HEK293 (cell line): Measurements from ENCODE around the gene NKD2.

Experiments
- CTCF ChIA-PET: fragments of 350-600 bp; formaldehyde crosslinking; extraction: SDS; loops from one replicate; lab custom pipeline; 2021; ENCODE audit warnings: antibody characterized with exemption; lab: Yijun Ruan, JAX
- POLR2A ChIA-PET: fragments of 300-600 bp; formaldehyde crosslinking; extraction: SDS; loops from one replicate; lab custom pipeline; 2020; ENCODE audit warnings: antibody characterized with exemption, inconsistent platforms; lab: Yijun Ruan, JAX
- H3K27ac ChIP-seq: fragments of 200-500 bp; sonication (Bioruptor generic); 2 replicates; pipeline ENCODE4 v1.5.1; 2014; ENCODE audit warnings: low read depth, low read length, control low read depth, inconsistent platforms; ENCODE audit errors: extremely low read depth
- H3K36me3 ChIP-seq, 2 experiments: fragments of 200-500 bp in 1 of 2; sonication (Bioruptor generic) in 1 of 2; 1 replicate in 1 of 2; 2 replicates in 1 of 2; pipeline ENCODE4 v1.5.1; 2014 to 2017; ENCODE audit warnings: inconsistent platforms in 2 of 2, low read length in 2 of 2; ENCODE audit not compliant: control insufficient read depth in 2 of 2, insufficient read depth in 1 of 2
- H3K4me1 ChIP-seq: fragments of 200-500 bp; sonication (Bioruptor generic); 2 replicates; pipeline ENCODE4 v1.5.1; 2014; ENCODE audit warnings: mild to moderate bottlenecking, low read length, inconsistent platforms; ENCODE audit not compliant: control insufficient read depth, insufficient read depth
- H3K4me3 ChIP-seq: 2 replicates; pipeline ENCODE4 v1.5.1; 2011; ENCODE audit warnings: low read depth, mild to moderate bottlenecking, control low read depth, low read length, moderate library complexity
- H3K9me3 ChIP-seq: fragments of 200-500 bp; sonication (Bioruptor generic); 2 replicates; pipeline ENCODE4 v1.5.1; 2014; ENCODE audit warnings: low read depth, low read length, inconsistent platforms; ENCODE audit not compliant: control insufficient read depth, insufficient read depth
- BCL11B ChIP-seq: fragments of 450-650 bp; formaldehyde crosslinking; IDR thresholded peaks from 2 replicates; pipeline ENCODE4 v1.5.1; 2016; ENCODE audit warnings: low read depth, missing biosample characterization, missing genetic modification characterization
- KLF1 ChIP-seq: fragments of 450-650 bp; formaldehyde crosslinking; IDR thresholded peaks from 2 replicates; pipeline ENCODE4 v1.5.1; 2016; ENCODE audit warnings: missing biosample characterization, missing genetic modification characterization
- SP3 ChIP-seq: fragments of 450-650 bp; formaldehyde crosslinking; IDR thresholded peaks from 2 replicates; pipeline ENCODE4 v1.5.1; 2016; ENCODE audit warnings: missing biosample characterization, missing genetic modification characterization
- YY2 ChIP-seq: fragments of 450-650 bp; formaldehyde crosslinking; IDR thresholded peaks from 2 replicates; pipeline ENCODE4 v1.5.1; 2016; ENCODE audit warnings: missing biosample characterization, missing genetic modification characterization
- ZNF169 ChIP-seq: fragments of 450-650 bp; formaldehyde crosslinking; IDR thresholded peaks from 2 replicates; pipeline ENCODE4 v1.5.1; 2016; ENCODE audit warnings: missing biosample characterization, missing genetic modification characterization
- ZNF175 ChIP-seq: fragments of 450-650 bp; formaldehyde crosslinking; IDR thresholded peaks from 2 replicates; pipeline ENCODE4 v1.5.1; 2016; ENCODE audit warnings: missing biosample characterization, missing genetic modification characterization
- ZNF202 ChIP-seq: fragments of 450-650 bp; formaldehyde crosslinking; IDR thresholded peaks from 2 replicates; pipeline ENCODE4 v1.5.1; 2016; ENCODE audit warnings: missing biosample characterization, missing genetic modification characterization, borderline replicate concordance
- ZNF239 ChIP-seq: fragments of 450-650 bp; formaldehyde crosslinking; IDR thresholded peaks from 2 replicates; pipeline ENCODE4 v1.5.1; 2016; ENCODE audit warnings: missing biosample characterization, missing genetic modification characterization
- ZNF248 ChIP-seq: fragments of 450-650 bp; formaldehyde crosslinking; IDR thresholded peaks from 2 replicates; pipeline ENCODE4 v1.5.1; 2017; ENCODE audit warnings: missing biosample characterization, missing genetic modification characterization
- ZNF324 ChIP-seq: fragments of 450-650 bp; formaldehyde crosslinking; IDR thresholded peaks from 2 replicates; pipeline ENCODE4 v1.5.1; 2016; ENCODE audit warnings: missing biosample characterization, missing genetic modification characterization
- ZNF354C ChIP-seq: fragments of 450-650 bp; formaldehyde crosslinking; IDR thresholded peaks from 2 replicates; pipeline ENCODE4 v1.5.1; 2016; ENCODE audit warnings: missing biosample characterization, missing genetic modification characterization, low read depth, borderline replicate concordance
- ZNF48 ChIP-seq: fragments of 450-650 bp; formaldehyde crosslinking; IDR thresholded peaks from 2 replicates; pipeline ENCODE4 v1.5.1; 2016; ENCODE audit warnings: missing biosample characterization, missing genetic modification characterization
- ZNF585B ChIP-seq: fragments of 450-650 bp; formaldehyde crosslinking; IDR thresholded peaks from 2 replicates; pipeline ENCODE4 v1.5.1; 2016; ENCODE audit warnings: missing biosample characterization, missing genetic modification characterization
- ZNF621 ChIP-seq: fragments of 450-650 bp; formaldehyde crosslinking; IDR thresholded peaks from 2 replicates; pipeline ENCODE4 v1.5.1; 2017; ENCODE audit warnings: missing biosample characterization, missing genetic modification characterization
- ZNF670 ChIP-seq: fragments of 450-650 bp; formaldehyde crosslinking; IDR thresholded peaks from 2 replicates; pipeline ENCODE4 v1.5.1; 2016; ENCODE audit warnings: missing biosample characterization, missing genetic modification characterization, low read depth
- ZNF677 ChIP-seq: fragments of 450-650 bp; IDR thresholded peaks from 2 replicates; pipeline ENCODE4 v1.5.0; 2018; ENCODE audit warnings: missing biosample characterization, mild to moderate bottlenecking, missing genetic modification characterization, moderate library complexity
- ZNF830 ChIP-seq: fragments of 450-650 bp; IDR thresholded peaks from 2 replicates; pipeline ENCODE4 v1.5.0; 2018; ENCODE audit warnings: missing biosample characterization, missing genetic modification characterization, low read depth, mild to moderate bottlenecking, moderate library complexity
- ZNF843 ChIP-seq: fragments of 450-650 bp; formaldehyde crosslinking; IDR thresholded peaks from 2 replicates; pipeline ENCODE4 v1.5.1; 2016; ENCODE audit warnings: missing biosample characterization, missing genetic modification characterization
- TF ChIP-seq, protein P1 (sequence below): fragments of 450-650 bp; formaldehyde crosslinking; IDR thresholded peaks from 2 replicates; pipeline ENCODE4 v1.5.1; 2016; ENCODE audit warnings: missing biosample characterization, missing genetic modification characterization
- TF ChIP-seq, protein P2 (sequence below): fragments of 450-650 bp; formaldehyde crosslinking; IDR thresholded peaks from 2 replicates; pipeline ENCODE4 v1.5.1; 2017; ENCODE audit warnings: missing biosample characterization, mild to moderate bottlenecking, missing genetic modification characterization, moderate library complexity

NKD2 gene

GRCh38 chr5:988322-988721 lies 20.3 kb upstream of the NKD2 start:
- H3K9me3 ChIP-seq: no peaks in the 10 kb centered on the region; the same call in 1 of the 2 replicates
- no peaks in the 10 kb centered on the region for H3K4me1 ChIP-seq
- CTCF ChIA-PET: interaction anchor here (0.9 to 1.0 kb wide), 2 partner anchors 179 to 186 kb away, joined by 4 to 6 read pairs; no protein-coding TSS in a partner anchor
- POLR2A ChIA-PET: no interaction called here
- TF ChIP-seq ZNF354C: no peak
- TF ChIP-seq SP3: no peak
- no peak overlapping the region for H3K4me3 ChIP-seq
- no peaks in the 10 kb centered on the region; a peak in 1 of 3 replicates for H3K36me3 ChIP-seq
- no peak overlapping the region for H3K27ac ChIP-seq

DNA sequence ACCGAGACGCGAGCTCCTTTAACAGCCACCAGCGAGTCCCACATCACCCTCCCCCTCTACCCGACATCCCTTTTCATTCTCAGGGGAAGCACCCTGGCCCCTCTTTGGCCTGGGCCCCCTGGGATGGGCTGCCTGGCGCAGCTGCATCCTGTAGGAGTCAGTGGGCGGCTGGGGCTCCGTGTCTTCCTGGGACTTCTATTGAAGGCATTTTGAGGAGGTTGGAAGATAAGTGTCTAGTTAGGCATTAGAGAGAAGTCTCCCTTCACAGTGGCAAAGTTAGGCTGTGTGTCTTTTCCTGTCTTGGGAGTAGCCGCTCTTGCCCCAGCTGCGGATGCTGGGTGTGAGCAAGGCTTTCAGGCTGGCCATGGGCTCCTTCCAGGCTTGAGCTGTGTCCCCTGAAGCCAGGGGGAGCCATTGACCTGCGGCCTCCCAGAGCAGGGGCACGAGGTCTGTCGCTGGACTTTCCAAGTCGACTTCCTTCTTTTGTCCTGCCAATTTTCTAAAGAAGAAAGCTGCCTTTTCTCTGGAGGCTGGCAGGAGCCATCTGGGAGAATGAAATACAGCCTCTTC lies 18.6 kb upstream of the NKD2 start:
- no peaks in the 10 kb centered on the region for H3K36me3 ChIP-seq
- H3K4me3 ChIP-seq: no peak overlapping the region
- CTCF ChIA-PET: interaction anchor here (0.6 to 2.6 kb wide), 11 partner anchors 13 to 184 kb away, joined by 3 to 10 read pairs (median 3); partner anchors contain the start of gene NKD2
- POLR2A ChIA-PET: interaction anchor here (0.6 to 1.0 kb wide), 2 partner anchors 17 to 116 kb away, joined by 3 to 6 read pairs; no protein-coding TSS in a partner anchor
- TF ChIP-seq, protein P1, sequence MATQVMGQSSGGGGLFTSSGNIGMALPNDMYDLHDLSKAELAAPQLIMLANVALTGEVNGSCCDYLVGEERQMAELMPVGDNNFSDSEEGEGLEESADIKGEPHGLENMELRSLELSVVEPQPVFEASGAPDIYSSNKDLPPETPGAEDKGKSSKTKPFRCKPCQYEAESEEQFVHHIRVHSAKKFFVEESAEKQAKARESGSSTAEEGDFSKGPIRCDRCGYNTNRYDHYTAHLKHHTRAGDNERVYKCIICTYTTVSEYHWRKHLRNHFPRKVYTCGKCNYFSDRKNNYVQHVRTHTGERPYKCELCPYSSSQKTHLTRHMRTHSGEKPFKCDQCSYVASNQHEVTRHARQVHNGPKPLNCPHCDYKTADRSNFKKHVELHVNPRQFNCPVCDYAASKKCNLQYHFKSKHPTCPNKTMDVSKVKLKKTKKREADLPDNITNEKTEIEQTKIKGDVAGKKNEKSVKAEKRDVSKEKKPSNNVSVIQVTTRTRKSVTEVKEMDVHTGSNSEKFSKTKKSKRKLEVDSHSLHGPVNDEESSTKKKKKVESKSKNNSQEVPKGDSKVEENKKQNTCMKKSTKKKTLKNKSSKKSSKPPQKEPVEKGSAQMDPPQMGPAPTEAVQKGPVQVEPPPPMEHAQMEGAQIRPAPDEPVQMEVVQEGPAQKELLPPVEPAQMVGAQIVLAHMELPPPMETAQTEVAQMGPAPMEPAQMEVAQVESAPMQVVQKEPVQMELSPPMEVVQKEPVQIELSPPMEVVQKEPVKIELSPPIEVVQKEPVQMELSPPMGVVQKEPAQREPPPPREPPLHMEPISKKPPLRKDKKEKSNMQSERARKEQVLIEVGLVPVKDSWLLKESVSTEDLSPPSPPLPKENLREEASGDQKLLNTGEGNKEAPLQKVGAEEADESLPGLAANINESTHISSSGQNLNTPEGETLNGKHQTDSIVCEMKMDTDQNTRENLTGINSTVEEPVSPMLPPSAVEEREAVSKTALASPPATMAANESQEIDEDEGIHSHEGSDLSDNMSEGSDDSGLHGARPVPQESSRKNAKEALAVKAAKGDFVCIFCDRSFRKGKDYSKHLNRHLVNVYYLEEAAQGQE: no peak
- TF ChIP-seq YY2 (no peak), ZNF843 (no peak), BCL11B (tag by site-specific recombination) (no peak), ZNF585B (tag by site-specific recombination) (no peak), ZNF621 (tag by site-specific recombination) (no peak), ZNF169 (tag by site-specific recombination) (no peak), ZNF48 (tag by site-specific recombination) (no peak), ZNF677 (tag by site-specific recombination) (no peak), ZNF670 (tag by site-specific recombination) (no peak), ZNF324 (no peak), ZNF239 (tag by site-specific recombination) (no peak), ZNF830 (no peak), ZNF248 (tag by site-specific recombination) (no peak), ZNF175 (tag by site-specific recombination) (no peak), ZNF202 (tag by site-specific recombination) (no peak), KLF1 (tag by site-specific recombination) (no peak)
- TF ChIP-seq, protein P2, sequence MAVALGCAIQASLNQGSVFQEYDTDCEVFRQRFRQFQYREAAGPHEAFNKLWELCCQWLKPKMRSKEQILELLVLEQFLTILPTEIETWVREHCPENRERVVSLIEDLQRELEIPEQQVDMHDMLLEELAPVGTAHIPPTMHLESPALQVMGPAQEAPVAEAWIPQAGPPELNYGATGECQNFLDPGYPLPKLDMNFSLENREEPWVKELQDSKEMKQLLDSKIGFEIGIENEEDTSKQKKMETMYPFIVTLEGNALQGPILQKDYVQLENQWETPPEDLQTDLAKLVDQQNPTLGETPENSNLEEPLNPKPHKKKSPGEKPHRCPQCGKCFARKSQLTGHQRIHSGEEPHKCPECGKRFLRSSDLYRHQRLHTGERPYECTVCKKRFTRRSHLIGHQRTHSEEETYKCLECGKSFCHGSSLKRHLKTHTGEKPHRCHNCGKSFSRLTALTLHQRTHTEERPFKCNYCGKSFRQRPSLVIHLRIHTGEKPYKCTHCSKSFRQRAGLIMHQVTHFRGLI (tag by site-specific recombination): no peak
- H3K27ac ChIP-seq: no peak overlapping the region
- H3K9me3 ChIP-seq: no peaks in the 10 kb centered on the region
- no peaks in the 10 kb centered on the region for H3K4me1 ChIP-seq
